ENCODE measurements around the gene RRP1B. TPM values are rescaled to one million over a fixed set of nuclear protein-coding genes. Genes with fewer than 3 reads are reported as not detected.

The RRP1B gene
- total and polyA plus RNA-seq, 12 donors: 5.7 to 18.6 (median 15.7) TPM

DNA sequence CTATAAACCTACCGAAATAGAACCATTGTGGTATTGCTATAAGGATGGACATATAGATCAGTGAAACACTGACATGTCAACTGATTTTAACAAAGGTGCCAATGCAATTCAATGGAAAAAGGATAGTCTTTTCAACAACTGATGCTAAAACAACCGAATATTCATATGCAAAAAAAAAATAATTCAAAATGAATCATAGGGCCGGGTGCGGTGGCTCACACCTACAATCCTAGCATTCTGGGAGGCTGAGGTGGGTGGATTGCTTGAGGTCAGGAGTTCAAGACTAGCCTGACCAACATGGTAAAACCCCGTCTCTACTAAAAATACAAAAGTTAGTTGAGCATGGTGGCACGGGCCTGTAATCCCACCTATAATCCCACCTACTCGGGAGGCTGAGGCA is 23.9 kb upstream of the RRP1B start:
- intact Hi-C loops (cut with DNase I): no loop called here
- no peak for DNase-seq

DNA sequence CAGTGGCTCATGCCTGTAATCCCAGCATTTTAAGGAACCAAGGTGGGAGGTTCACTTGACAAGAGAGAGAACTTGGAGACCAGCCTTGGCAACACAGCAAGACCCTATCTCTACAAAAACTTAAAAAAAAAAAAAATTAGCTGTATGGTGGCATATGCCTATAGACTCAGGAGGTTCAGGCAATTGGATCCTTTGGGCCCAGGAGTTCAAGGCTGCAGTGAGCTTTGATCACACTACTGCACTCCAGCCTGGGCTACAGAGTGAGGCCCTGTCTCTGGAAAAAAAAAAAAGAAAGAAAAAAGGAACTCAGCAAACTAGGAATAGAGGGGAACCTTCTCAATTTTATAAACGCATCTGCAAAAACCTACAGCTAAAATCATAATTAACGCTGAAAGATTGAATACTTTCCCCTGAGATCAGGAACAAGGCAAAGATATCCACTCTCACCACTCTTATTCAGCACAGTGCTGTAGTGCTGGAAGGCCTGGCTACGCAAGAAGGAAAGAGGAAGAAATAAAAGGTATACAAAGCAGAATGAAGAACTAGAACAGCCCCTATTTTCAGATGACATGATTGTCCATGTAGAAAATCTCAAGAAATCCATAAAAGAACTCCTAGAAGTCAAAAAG is 21.7 kb upstream of the RRP1B start:
- no peak overlapping the region for H3K4me3 ChIP-seq
- H3K27ac ChIP-seq: no peak overlapping the region
- no peaks in the 10 kb centered on the region for H3K9me3 ChIP-seq (replicated peaks in 1 of 3)
- 81 to 94% (median 87%) methylated on average over 3 of the region's 3 CpGs for WGBS, 4 donors
- intact Hi-C loops (cut with DNase I): no loop called here
- DNase-seq: no peak
- TF ChIP-seq, protein P1, sequence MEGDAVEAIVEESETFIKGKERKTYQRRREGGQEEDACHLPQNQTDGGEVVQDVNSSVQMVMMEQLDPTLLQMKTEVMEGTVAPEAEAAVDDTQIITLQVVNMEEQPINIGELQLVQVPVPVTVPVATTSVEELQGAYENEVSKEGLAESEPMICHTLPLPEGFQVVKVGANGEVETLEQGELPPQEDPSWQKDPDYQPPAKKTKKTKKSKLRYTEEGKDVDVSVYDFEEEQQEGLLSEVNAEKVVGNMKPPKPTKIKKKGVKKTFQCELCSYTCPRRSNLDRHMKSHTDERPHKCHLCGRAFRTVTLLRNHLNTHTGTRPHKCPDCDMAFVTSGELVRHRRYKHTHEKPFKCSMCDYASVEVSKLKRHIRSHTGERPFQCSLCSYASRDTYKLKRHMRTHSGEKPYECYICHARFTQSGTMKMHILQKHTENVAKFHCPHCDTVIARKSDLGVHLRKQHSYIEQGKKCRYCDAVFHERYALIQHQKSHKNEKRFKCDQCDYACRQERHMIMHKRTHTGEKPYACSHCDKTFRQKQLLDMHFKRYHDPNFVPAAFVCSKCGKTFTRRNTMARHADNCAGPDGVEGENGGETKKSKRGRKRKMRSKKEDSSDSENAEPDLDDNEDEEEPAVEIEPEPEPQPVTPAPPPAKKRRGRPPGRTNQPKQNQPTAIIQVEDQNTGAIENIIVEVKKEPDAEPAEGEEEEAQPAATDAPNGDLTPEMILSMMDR (IDR thresholded peaks at IDR 0.05): no peak
- TF ChIP-seq POLR2A (IDR thresholded peaks at IDR 0.05): no peak
- H3K27me3 ChIP-seq: no peaks in the 10 kb centered on the region
- H3K4me1 ChIP-seq (replicated peaks in 1 of 2): no peaks in the 10 kb centered on the region
- H3K36me3 ChIP-seq (replicated peaks in 1 of 2): no peaks in the 10 kb centered on the region

More for the DNA sequence above, 23.9 kb upstream of the RRP1B start:
- no peak for TF ChIP-seq POLR2A (IDR thresholded peaks at IDR 0.05)
- TF ChIP-seq, protein P1 (IDR thresholded peaks at IDR 0.05): no peak
- Histone ChIP-seq H3K27me3 (no peaks in the 10 kb centered on the region), H3K27ac (no peak overlapping the region), H3K9me3 (replicated peaks in 1 of 3) (no peaks in the 10 kb centered on the region), H3K4me1 (replicated peaks in 1 of 2) (no peaks in the 10 kb centered on the region), H3K4me3 (no peak overlapping the region), H3K36me3 (replicated peaks in 1 of 2) (no peaks in the 10 kb centered on the region)
- WGBS, 4 donors: 84 to 97% (median 91%) methylated on average over 7 of the region's 7 CpGs

DNA sequence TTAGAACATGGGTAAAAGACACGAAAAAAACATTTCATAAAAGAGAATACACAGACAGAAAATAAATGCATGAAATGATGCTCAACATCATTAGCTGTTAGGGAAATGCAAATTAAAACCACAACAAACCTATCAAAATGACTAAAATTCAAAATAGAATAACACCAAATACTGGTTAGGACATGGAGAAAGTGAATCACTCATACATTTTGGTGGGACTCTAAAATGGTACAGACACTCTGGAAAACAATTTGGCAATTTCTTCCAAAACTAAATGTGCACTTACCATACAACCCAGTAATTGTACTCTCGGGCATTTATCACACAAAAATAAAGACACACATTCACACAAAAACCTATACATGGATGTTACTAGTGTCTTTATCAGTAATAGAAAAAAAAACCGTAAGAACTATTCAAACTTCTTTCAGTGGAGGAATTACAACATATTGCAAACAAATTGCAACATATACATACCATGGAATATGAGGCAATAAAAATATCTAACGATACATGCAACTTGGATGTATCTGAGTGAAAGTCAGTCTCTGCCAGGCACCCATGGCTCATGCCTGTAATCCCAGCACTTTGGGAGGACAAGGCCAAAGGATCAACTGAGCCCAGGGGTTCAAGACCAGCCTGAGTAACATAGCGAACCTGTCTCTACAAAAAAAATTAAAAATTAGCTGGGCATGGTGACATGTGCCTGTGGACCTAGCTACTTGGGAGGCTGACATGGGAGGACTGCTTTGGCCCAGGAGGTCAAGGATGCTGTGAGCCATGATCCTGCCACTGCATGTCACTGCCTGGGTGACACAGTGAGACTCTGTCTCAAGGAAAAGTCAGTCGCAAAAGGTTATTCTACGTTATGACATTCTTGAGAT is 19.6 kb upstream of the RRP1B start:
- Histone ChIP-seq H3K27me3 (no peaks in the 10 kb centered on the region), H3K4me3 (no peak overlapping the region), H3K36me3 (replicated peaks in 1 of 2) (no peaks in the 10 kb centered on the region), H3K27ac (no peak overlapping the region), H3K9me3 (replicated peaks in 1 of 3) (no peaks in the 10 kb centered on the region), H3K4me1 (replicated peaks in 1 of 2) (peaks cover 0 to under 1% of the 10 kb centered on the region in 2 donors)
- TF ChIP-seq, protein P1 (IDR thresholded peaks at IDR 0.05): no peak
- TF ChIP-seq POLR2A (IDR thresholded peaks at IDR 0.05): no peak
- DNase-seq: no peak
- intact Hi-C loops (cut with DNase I): no loop called here
- 62 to 71% (median 67%) methylated on average over 7 of the region's 7 CpGs for WGBS, 4 donors

DNA sequence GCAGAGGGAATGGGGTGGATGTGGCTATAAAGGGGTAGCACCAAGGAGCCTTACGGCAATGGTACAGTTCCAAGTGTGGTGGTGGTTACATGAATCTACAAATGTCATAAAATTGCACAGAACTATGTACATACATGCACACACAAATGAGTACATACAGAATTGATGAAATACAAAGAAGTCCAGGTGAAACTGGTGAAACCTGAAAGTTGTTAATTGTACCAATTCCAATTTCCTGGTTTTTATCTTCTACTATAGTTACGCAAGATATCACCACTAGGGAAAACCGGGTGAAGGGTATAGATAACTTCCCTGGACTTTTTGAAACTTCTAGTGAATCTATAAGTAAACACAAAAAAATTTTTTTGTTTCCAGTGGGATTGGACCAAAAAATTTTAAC is 19.0 kb upstream of the RRP1B start:
- H3K4me1 ChIP-seq (replicated peaks in 1 of 2): peaks cover 0 to 7% of the 10 kb centered on the region in 2 donors
- no peak for TF ChIP-seq POLR2A (IDR thresholded peaks at IDR 0.05)
- TF ChIP-seq, protein P1 (IDR thresholded peaks at IDR 0.05): no peak
- H3K4me3 ChIP-seq: no peak overlapping the region
- H3K27ac ChIP-seq: no peak overlapping the region
- no peaks in the 10 kb centered on the region for H3K36me3 ChIP-seq (replicated peaks in 1 of 2)
- H3K9me3 ChIP-seq (replicated peaks in 1 of 3): no peaks in the 10 kb centered on the region
- no peak for DNase-seq
- H3K27me3 ChIP-seq: no peaks in the 10 kb centered on the region
- 77 to 87% (median 80%) methylated on average over 3 of the region's 3 CpGs for WGBS, 4 donors
- intact Hi-C loops (cut with DNase I): no loop called here
